ENCODE measurements around the gene SPRYD3. TPM values are rescaled to one million over a fixed set of nuclear protein-coding genes. Genes with fewer than 3 reads are reported as not detected.
A peak's percentile ranks its signal among the peaks of the same experiment; 100 is the strongest.
"Not testable (repeated sequence)": the region's sequence is repeated elsewhere in the genome, so short reads cannot be mapped to it uniquely, and the experiment has no call there.

Gene SPRYD3, protein sequence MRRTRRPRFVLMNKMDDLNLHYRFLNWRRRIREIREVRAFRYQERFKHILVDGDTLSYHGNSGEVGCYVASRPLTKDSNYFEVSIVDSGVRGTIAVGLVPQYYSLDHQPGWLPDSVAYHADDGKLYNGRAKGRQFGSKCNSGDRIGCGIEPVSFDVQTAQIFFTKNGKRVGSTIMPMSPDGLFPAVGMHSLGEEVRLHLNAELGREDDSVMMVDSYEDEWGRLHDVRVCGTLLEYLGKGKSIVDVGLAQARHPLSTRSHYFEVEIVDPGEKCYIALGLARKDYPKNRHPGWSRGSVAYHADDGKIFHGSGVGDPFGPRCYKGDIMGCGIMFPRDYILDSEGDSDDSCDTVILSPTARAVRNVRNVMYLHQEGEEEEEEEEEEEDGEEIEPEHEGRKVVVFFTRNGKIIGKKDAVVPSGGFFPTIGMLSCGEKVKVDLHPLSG
- total RNA-seq, result 29.6 TPM

GRCh38 chr12:53079226-53080117 lies at the start of gene SPRYD3:
TSS of gene SPRYD3 (minus strand) at chr12:53079390. CDS start at chr12:53079333, 57 bp downstream.
- peak; percentile 98 for DNase-seq

DNA sequence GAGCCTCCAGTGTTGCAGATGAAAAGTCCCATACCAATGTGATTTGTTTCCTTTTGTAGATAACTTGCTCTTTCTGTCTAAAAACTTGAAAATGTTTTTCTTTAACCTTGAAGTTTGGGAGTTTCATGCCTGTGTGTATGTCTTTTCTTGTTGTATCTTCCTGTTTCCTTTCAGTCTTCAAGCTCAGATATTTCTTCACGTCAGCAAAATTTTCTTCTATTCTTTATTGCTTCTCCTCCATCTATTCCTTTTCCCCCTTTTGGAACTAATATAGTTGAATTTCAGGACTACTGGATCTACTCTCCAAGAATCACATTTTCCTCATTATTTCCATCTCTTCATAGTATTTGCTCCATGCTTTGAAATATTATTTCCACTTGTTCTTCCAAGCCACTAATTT lies 48.0 kb upstream of the SPRYD3 start:
- DNase-seq, result no peak

GRCh38 chr12:53124352-53124723 lies 45.1 kb upstream of the SPRYD3 start:
- no peak for DNase-seq

DNA sequence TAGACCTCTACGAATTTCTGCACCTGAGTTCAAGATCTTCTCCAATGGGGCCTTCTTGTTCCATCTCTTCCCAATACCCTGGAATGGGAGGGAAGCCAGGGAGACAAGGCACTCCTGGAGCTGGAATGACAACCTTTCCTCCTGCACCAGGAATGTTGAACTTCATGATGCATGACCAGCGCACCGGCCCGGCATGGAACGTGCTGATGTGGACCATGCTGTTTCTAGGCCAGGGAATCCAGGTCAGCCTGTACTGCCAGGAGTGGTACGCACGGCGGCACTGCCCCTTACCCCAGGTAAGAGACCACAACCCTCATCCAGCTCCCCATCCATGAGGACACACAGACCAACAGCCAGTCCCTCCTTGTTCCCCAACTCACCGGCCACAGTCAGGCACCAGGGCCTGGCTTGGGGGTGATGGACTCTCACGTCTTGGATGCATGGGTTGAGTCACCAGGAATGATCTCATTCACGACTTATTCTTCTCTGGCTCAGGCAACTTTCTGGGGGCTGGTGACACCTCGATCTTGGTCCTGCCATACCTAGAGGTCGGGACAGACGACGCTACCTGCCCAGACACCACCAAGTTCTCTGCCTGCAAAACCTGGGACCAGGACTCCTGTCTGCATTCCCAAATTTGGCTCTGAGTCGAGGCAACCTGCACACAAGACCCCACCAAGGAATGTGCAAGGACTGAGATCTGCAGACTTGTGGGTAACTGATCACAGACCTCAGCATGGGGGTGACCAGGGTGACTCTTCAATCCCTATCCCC lies 44.6 kb upstream of the SPRYD3 start:
- DNase-seq, result no peak

GRCh38 chr12:53122961-53123468 lies 43.8 kb upstream of the SPRYD3 start:
- no peak for DNase-seq

GRCh38 chr12:53120685-53121525 lies 41.7 kb upstream of the SPRYD3 start:
- DNase-seq, result no peak

DNA sequence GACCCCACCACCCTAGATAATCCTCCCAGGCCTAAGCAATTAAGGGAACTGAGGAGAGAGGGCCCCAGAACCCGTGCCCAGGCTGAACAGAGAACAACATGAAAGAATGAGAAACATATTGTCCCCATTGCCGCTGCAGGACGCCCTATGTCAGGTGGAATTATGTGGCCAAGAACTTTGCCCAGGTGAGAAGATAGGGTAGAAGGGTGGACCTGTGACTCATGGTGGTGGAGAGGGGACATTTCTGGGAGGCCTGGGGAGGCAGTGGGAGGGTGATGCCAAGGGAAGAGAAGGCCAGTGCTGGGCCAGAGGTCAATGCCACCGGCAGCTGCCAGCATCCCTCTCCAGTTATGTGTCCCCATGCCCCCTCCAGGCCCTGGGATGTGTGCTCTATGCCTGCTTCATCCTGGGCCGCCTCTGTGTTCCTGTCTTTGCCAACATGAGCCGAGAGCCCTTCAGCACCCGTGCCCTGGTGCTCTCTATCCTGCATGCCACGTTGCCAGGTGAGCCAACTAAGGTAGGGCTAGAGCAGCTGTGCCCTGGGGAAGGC lies 39.6 kb upstream of the SPRYD3 start:
- no peak for DNase-seq

DNA sequence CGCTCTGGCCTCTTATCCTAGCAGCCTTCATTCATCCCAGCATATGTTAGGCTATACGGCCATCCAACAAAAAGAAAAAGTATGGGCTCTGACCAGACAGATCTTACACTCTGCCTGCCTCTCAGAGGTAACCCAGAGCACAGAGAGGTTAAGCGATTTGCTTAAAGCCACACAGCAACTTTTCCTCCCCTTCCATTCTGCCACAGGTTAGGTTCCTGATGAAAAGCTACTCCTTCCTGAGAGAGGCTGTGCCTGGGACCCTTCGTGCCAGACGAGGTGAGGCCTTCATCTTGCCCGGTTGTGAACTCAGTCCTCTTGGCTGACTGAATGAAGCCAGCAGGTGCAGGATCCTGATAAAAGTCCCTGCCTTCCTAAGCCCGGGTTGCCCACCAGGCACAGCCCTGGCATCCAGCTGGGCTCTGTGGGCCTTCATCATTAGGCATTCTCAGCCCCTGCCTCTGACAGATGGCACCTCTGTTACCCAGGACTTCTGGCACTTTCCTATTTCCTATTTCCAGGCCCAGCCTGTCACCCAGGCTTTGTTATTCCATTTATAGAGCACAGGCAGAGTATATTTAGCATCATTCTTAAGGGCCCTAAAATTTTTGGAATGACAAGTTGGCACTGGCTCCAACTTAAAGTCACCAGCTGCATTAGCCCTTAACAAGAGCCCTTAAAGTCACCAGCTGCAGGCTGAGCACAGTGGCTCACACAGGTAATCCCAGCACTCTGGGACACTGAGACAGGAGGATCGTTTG lies 36.9 kb upstream of the SPRYD3 start:
- DNase-seq, result no peak

DNA sequence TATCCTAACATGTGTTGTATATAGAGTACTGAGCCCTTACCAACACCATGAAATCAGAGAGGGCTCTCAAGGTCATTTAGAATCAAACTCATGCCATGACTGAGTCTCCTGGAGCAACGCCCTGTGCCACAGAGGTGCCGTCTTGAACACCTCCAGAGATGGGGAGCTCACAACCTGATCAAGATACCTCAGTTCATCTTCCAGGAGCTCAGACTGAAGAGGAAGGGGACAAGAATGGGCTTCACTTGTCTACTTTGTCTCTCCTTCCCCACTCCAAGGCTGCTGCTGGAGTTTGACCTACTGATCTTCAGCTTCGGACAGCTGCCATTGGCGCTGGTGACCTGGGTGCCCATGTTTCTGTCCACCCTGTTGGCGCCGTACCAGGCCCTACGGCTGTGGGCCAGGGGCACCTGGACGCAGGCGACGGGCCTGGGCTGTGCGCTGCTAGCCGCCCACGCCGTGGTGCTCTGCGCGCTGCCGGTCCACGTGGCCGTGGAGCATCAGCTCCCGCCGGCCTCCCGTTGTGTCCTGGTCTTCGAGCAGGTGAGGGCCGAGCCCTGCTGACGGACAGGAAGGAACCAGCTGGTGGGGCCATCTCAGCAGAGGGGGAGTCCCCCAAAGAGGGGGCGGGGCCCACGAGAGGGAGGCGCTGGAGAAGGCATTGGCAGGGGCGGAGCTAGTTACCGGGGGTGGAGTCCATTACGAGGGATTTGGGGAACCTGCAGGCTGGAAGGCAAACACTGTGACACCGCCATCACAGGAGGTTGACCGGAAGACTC lies 36.1 kb upstream of the SPRYD3 start:
- no peak for DNase-seq

- DNase-seq, result no peak
These were observed 34.8 kb upstream of the SPRYD3 start for GRCh38 chr12:53113951-53114350.

DNA sequence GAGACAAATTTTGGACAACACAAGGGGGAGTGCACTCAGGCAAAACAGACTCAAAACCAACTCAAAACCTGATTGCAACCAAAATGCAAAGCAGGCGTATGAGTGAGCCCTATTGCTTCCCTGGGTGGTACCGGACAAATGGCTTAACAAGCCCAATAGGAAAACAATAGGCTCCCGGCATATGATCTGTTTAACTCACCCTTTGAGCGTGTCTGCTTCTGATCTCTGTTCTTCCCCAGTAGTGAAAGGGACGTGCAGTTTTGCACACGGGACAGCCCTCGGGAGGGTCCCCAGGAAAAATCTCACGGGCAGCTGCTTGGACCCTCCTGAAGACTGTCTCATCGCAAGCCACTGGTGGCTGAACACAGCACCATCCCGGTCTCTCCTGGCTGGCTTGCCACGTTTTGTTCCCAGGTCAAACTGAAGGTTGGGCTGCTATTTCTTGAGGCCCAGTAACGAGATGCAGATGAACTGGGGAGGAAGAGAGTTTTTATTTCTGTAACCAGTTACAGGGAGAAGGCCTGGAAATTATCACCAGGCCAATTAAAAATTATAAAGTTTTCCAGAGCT lies 34.0 kb upstream of the SPRYD3 start:
- no peak for DNase-seq

DNA sequence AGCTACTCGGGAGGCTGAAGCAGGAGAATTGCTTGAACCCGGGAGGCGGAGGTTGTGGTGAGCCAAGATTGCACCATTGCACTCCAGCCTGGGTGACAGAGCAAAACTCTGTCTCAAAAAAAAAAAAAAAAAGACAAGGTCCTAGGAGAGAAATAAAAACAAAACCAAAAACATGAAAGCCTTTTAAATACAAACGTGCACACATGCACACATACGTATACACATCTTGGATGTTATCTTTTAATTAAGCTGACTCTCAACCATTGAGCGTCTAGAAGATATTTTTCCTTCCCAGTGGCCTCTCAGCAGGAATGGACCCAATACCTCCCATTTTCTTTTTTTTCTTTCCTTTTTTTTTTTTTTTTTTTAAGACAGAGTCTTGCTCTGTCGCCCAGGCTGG lies 33.2 kb upstream of the SPRYD3 start:
- DNase-seq, result not testable (repeated sequence)

DNA sequence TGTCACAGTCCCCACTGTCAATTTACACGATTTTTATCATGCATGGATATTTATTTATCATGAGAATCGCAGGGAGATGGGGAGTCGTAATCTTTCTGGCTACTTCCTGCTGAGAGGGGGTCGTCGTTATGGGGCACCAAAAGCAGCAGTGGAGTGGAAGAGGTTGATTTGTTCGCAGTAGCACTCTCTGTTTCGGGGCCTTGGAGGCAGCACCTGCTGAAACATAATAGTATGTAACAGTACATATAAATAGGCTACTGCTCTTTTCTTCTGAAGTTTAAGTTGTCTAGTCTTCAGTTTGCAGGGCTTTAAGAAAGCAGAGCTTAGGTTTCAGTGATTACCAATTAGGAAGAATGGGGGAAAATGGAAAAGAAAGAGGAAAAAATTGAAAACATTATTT lies 27.9 kb upstream of the SPRYD3 start:
- no peak for DNase-seq

GRCh38 chr12:53105712-53106439 lies 26.7 kb upstream of the SPRYD3 start:
- DNase-seq, result no peak

DNA sequence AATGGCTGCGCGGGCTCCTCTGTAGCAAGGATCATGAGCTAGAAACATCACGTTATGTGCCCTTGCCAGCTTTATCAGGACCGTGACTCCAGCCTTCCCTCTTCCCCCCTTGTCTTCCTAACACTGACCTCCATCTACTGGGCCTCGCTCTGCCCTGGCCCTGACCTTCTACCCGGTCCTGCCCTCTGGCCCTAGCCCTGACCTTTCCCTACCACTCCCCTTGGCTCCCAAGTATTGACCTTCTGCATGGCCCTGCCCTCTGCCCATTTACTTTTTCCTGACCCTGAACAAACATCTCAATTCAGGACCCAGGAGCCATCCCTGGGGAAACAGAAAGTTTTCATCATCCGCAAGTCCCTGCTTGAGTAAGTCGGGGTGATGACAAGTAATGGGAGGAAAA lies 26.1 kb upstream of the SPRYD3 start:
- DNase-seq, result no peak

DNA sequence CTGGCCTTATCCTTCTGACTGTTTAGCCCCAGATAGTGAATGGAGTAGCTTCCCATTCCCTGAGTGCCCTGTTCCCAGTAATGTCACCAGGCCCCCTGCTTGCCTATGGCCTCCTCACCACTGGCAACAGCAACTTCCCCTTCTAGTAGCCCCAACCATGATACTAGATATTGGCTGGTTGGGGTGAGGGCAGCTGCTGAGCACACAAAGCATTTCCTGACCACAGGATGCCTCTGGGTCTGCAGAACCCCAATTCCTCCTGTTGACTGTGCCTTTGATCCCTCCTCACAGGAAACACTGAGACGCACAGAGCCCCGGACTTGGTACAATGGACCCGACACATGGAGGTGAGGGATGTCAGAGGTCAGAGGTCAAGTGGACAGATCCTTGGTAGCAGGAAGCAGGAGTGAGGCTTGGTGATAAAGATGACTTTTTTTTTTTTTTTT lies 24.7 kb upstream of the SPRYD3 start:
- no peak for DNase-seq

GRCh38 chr12:53102883-53103807 lies 24.0 kb upstream of the SPRYD3 start, which contains the start of gene SOAT2:
TSS of gene SOAT2 (plus strand) at chr12:53103486. CDS start at chr12:53103578, 92 bp downstream.
- DNase-seq, result no peak

All from occipital lobe (tissue), 2 donors.